Right renal pelvis (tissue), 4 donors: ENCODE data around the gene GRB14. TPM values are rescaled to one million over a fixed set of nuclear protein-coding genes. Genes with fewer than 3 reads are reported as not detected.
"Not testable (repeated sequence)": the region's sequence is repeated elsewhere in the genome, so short reads cannot be mapped to it uniquely, and the experiment has no call there.

Experiments used
- DNase-seq, 4 donors: peaks; one replicate each; pipeline ENCODE4 v3.0.0-alpha.2; 2013; ENCODE audit warnings: low read depth in 4 of 4, low spot score in 3 of 4, missing footprints in 1 of 4
- polyA plus RNA-seq, 4 donors: library from polyadenylated mRNA; unstranded; fragments of 120-200 nt; gene quantifications; one replicate each; pipeline ENCODE4 v1.2.1, GENCODE V29; 2013; ENCODE audit not compliant: insufficient read length in 4 of 4

GRB14 gene
- polyA plus RNA-seq, 4 donors = 48.2 to 54.3 (median 52.1) TPM

- DNase-seq = no peak
These were observed 59.9 kb downstream of the GRB14 start for GRCh38 chr2:164561416-164561815.

GRCh38 chr2:164560902-164561301 is 60.4 kb downstream of the GRB14 start:
- DNase-seq = no peak

- peak in 1 of 4 donors; percentile 23 for DNase-seq
These were observed 61.0 kb downstream of the GRB14 start for GRCh38 chr2:164560181-164560792.

- no peak for DNase-seq
These were observed 62.8 kb downstream of the GRB14 start for GRCh38 chr2:164558450-164558849.

- DNase-seq = no peak
These were observed 66.8 kb downstream of the GRB14 start for GRCh38 chr2:164554487-164554886.

GRCh38 chr2:164551519-164551918 is 69.8 kb downstream of the GRB14 start:
- no peak for DNase-seq

- not testable (repeated sequence) for DNase-seq
These were observed 71.6 kb downstream of the GRB14 start for GRCh38 chr2:164549705-164550104.

GRCh38 chr2:164545484-164545883 is 75.8 kb downstream of the GRB14 start:
- no peak for DNase-seq

GRCh38 chr2:164542581-164543021 is 78.7 kb downstream of the GRB14 start:
- DNase-seq = no peak

GRCh38 chr2:164538240-164538866 is 82.9 kb downstream of the GRB14 start:
- peak in 1 of 4 donors; percentile 20 for DNase-seq

GRCh38 chr2:164535280-164536025 is 85.8 kb downstream of the GRB14 start:
- DNase-seq = no peak

- no peak for DNase-seq
These were observed 90.8 kb downstream of the GRB14 start for GRCh38 chr2:164530464-164530863.

- no peak for DNase-seq
These were observed 97.6 kb downstream of the GRB14 start for GRCh38 chr2:164523726-164524125.

GRCh38 chr2:164523009-164523408 is 98.3 kb downstream of the GRB14 start:
- DNase-seq = no peak

- DNase-seq = no peak
These were observed 98.7 kb downstream of the GRB14 start for GRCh38 chr2:164522561-164522981.

GRCh38 chr2:164515734-164516133 is 105.5 kb downstream of the GRB14 start:
- DNase-seq = no peak

- DNase-seq = no peak
These were observed 106.3 kb downstream of the GRB14 start for GRCh38 chr2:164515030-164515429.

GRCh38 chr2:164514491-164514890 is 106.8 kb downstream of the GRB14 start:
- DNase-seq = no peak

- no peak for DNase-seq
These were observed 108.4 kb downstream of the GRB14 start for GRCh38 chr2:164512871-164513270.

GRCh38 chr2:164511738-164512137 is 109.5 kb downstream of the GRB14 start:
- DNase-seq = no peak

GRCh38 chr2:164510895-164511294 is 110.4 kb downstream of the GRB14 start:
- DNase-seq = no peak
